ENCODE data around the gene CCR2. TPM values are rescaled to one million over a fixed set of nuclear protein-coding genes. Genes with fewer than 3 reads are reported as not detected.

CCR2 gene
- polyA plus RNA-seq, 1 donor from 2014 or later = not detected

DNA sequence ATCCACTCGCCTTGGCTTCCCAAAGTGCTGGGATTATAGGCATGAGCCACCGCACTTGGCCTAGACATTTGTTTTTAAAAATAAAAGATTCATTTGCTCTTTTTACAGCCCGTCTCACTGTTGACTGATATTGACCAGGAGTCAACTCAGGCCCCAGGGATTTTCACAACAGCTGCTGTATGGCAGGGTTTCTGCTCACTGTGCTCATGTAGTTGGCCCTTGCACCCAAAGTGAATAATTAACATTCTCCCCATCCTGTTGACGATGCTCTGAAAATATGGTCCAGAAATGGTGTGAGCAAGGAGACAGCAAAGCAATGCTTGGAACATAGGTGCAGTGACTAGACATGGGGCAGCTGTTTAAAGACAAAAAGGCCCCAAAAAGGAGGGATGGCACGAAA, 13.9 kb downstream of the CCR2 start:
- Histone ChIP-seq H3F3A (ENCODE audit: insufficient read depth, low read length, poor library complexity, severe bottlenecking) (no peaks in the 10 kb centered on the region), H3K9me2 (ENCODE audit: insufficient read depth, low read length) (no peaks in the 10 kb centered on the region), H3K9me3 (ENCODE audit: low read length) (no peaks in the 10 kb centered on the region), H3K27me3 (ENCODE audit: insufficient read depth, low read depth, low read length) (no peaks in the 10 kb centered on the region), H3K36me3 (ENCODE audit: insufficient read depth, low read length) (no peaks in the 10 kb centered on the region), H2AFZ (ENCODE audit: low read depth, low read length) (no peak overlapping the region), H3K9ac (ENCODE audit: low read length) (no peak overlapping the region), H3K4me3 (ENCODE audit: low read length) (no peak overlapping the region), H3K27ac (ENCODE audit: low read length) (no peak overlapping the region), H3K4me2 (ENCODE audit: low read length) (no peak overlapping the region), H4K20me1 (ENCODE audit: insufficient read depth) (no peaks in the 10 kb centered on the region), H3K79me2 (replicated peaks; ENCODE audit: insufficient read depth, low read length) (no peaks in the 10 kb centered on the region)
- TF ChIP-seq EP300 (conservative IDR thresholded peaks at IDR 0.05; ENCODE audit: poor library complexity, severe bottlenecking) = no peak
- no peak for TF ChIP-seq POLR2AphosphoS5 (IDR thresholded peaks at IDR 0.05)
- TF ChIP-seq RAD21 (conservative IDR thresholded peaks at IDR 0.05) = no peak
- no peak for TF ChIP-seq MXI1 (conservative IDR thresholded peaks at IDR 0.05; ENCODE audit: poor library complexity, severe bottlenecking)
- no peak for TF ChIP-seq EZH2 (IDR thresholded peaks at IDR 0.05; ENCODE audit: borderline replicate concordance, insufficient read depth, low read length, poor library complexity, severe bottlenecking)
- TF ChIP-seq, protein P1, sequence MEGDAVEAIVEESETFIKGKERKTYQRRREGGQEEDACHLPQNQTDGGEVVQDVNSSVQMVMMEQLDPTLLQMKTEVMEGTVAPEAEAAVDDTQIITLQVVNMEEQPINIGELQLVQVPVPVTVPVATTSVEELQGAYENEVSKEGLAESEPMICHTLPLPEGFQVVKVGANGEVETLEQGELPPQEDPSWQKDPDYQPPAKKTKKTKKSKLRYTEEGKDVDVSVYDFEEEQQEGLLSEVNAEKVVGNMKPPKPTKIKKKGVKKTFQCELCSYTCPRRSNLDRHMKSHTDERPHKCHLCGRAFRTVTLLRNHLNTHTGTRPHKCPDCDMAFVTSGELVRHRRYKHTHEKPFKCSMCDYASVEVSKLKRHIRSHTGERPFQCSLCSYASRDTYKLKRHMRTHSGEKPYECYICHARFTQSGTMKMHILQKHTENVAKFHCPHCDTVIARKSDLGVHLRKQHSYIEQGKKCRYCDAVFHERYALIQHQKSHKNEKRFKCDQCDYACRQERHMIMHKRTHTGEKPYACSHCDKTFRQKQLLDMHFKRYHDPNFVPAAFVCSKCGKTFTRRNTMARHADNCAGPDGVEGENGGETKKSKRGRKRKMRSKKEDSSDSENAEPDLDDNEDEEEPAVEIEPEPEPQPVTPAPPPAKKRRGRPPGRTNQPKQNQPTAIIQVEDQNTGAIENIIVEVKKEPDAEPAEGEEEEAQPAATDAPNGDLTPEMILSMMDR (IDR thresholded peaks at IDR 0.05; ENCODE audit: poor library complexity, severe bottlenecking) = no peak
- TF ChIP-seq TAF1 (IDR thresholded peaks at IDR 0.05; ENCODE audit: low read depth) = no peak
- TF ChIP-seq, protein P2, sequence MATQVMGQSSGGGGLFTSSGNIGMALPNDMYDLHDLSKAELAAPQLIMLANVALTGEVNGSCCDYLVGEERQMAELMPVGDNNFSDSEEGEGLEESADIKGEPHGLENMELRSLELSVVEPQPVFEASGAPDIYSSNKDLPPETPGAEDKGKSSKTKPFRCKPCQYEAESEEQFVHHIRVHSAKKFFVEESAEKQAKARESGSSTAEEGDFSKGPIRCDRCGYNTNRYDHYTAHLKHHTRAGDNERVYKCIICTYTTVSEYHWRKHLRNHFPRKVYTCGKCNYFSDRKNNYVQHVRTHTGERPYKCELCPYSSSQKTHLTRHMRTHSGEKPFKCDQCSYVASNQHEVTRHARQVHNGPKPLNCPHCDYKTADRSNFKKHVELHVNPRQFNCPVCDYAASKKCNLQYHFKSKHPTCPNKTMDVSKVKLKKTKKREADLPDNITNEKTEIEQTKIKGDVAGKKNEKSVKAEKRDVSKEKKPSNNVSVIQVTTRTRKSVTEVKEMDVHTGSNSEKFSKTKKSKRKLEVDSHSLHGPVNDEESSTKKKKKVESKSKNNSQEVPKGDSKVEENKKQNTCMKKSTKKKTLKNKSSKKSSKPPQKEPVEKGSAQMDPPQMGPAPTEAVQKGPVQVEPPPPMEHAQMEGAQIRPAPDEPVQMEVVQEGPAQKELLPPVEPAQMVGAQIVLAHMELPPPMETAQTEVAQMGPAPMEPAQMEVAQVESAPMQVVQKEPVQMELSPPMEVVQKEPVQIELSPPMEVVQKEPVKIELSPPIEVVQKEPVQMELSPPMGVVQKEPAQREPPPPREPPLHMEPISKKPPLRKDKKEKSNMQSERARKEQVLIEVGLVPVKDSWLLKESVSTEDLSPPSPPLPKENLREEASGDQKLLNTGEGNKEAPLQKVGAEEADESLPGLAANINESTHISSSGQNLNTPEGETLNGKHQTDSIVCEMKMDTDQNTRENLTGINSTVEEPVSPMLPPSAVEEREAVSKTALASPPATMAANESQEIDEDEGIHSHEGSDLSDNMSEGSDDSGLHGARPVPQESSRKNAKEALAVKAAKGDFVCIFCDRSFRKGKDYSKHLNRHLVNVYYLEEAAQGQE (IDR thresholded peaks at IDR 0.05; ENCODE audit: borderline replicate concordance) = no peak
- TF ChIP-seq SMC3 (conservative IDR thresholded peaks at IDR 0.05; ENCODE audit: poor library complexity) = no peak

DNA sequence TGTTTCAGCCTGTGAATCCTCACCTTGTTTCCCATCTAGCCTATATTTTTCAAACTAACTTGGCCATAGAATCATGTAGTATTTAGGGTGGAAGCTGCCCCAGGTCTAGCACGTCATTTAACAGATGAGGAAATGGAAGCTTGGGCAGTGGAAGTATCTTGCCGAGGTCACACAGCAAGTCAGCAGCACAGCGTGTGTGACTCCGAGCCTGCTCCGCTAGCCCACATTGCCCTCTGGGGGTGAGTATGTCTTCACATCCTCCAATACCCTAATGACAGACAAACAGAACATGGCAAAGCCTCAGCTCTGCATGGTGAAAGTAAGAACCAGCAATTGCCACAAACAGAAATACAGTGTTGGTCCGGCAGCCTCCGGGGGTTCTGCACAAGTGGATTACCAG, 14.7 kb downstream of the CCR2 start:
- Histone ChIP-seq H3K27ac (ENCODE audit: low read length) (no peak overlapping the region), H3K79me2 (replicated peaks; ENCODE audit: insufficient read depth, low read length) (no peaks in the 10 kb centered on the region), H3K4me3 (ENCODE audit: low read length) (no peak overlapping the region), H3K9me3 (ENCODE audit: low read length) (no peaks in the 10 kb centered on the region), H2AFZ (ENCODE audit: low read depth, low read length) (no peak overlapping the region), H3K9ac (ENCODE audit: low read length) (no peak overlapping the region), H4K20me1 (ENCODE audit: insufficient read depth) (no peaks in the 10 kb centered on the region), H3K27me3 (ENCODE audit: insufficient read depth, low read depth, low read length) (no peaks in the 10 kb centered on the region), H3K9me2 (ENCODE audit: insufficient read depth, low read length) (no peaks in the 10 kb centered on the region), H3K36me3 (ENCODE audit: insufficient read depth, low read length) (no peaks in the 10 kb centered on the region), H3F3A (ENCODE audit: insufficient read depth, low read length, poor library complexity, severe bottlenecking) (no peaks in the 10 kb centered on the region), H3K4me2 (ENCODE audit: low read length) (no peak overlapping the region)
- TF ChIP-seq, protein P1 (IDR thresholded peaks at IDR 0.05; ENCODE audit: poor library complexity, severe bottlenecking) = no peak
- no peak for TF ChIP-seq MXI1 (conservative IDR thresholded peaks at IDR 0.05; ENCODE audit: poor library complexity, severe bottlenecking)
- TF ChIP-seq, protein P2 (IDR thresholded peaks at IDR 0.05; ENCODE audit: borderline replicate concordance) = no peak
- TF ChIP-seq TAF1 (IDR thresholded peaks at IDR 0.05; ENCODE audit: low read depth) = no peak

Data from neural cell (in vitro differentiated cells).